Ectodermal cell (in vitro differentiated cells): ENCODE measurements around the gene VWA3A.
"Not testable (repeated sequence)": the region's sequence is repeated elsewhere in the genome, so short reads cannot be mapped to it uniquely, and the experiment has no call there.

ENCODE experiments used
- H3K27ac ChIP-seq: 2 replicates; pipeline ENCODE4 v1.7.0; 2013; ENCODE audit warnings: mild to moderate bottlenecking, low read depth, low read length; ENCODE audit not compliant: insufficient read depth, poor library complexity, severe bottlenecking
- H3K27me3 ChIP-seq: 2 replicates; pipeline ENCODE4 v1.7.0; 2013; ENCODE audit warnings: mild to moderate bottlenecking, low read length; ENCODE audit not compliant: insufficient read depth, control insufficient read depth, poor library complexity, severe bottlenecking
- H3K36me3 ChIP-seq: one replicate; pipeline ENCODE4 v1.7.0; 2013; ENCODE audit warnings: low read length; ENCODE audit not compliant: control insufficient read depth, insufficient read depth
- H3K4me1 ChIP-seq: one replicate; pipeline ENCODE4 v1.7.0; 2013; ENCODE audit warnings: low read length; ENCODE audit not compliant: control insufficient read depth, insufficient read depth
- H3K4me3 ChIP-seq: 2 replicates; pipeline ENCODE4 v1.7.0; 2013; ENCODE audit warnings: low read depth, low read length, control low read depth; ENCODE audit not compliant: insufficient read depth
- H3K9me3 ChIP-seq: 2 replicates; pipeline ENCODE4 v1.7.0; 2013; ENCODE audit warnings: mild to moderate bottlenecking, low read length, moderate library complexity; ENCODE audit not compliant: control insufficient read depth
- WGBS, 2 experiments: methylation state at CpG; one replicate each; pipeline ENCODE4 v1.1.7; 2013; ENCODE audit warnings: missing lambda C conversion rate in 2 of 2; 5-methylcytosine and 5-hydroxymethylcytosine counted together

Gene VWA3A

GRCh38 chr16:22190776-22191531 is 98.6 kb downstream of the VWA3A start:
- WGBS, 2 experiments = 0% methylated on average over 43 of the region's 43 CpGs
- H3K27me3 ChIP-seq = peaks cover 14% of the 10 kb centered on the region
- H3K4me3 ChIP-seq = peak overlapping the region; percentile 60
- no peak overlapping the region for H3K27ac ChIP-seq
- no peaks in the 10 kb centered on the region for H3K4me1 ChIP-seq
- H3K36me3 ChIP-seq = no peaks in the 10 kb centered on the region
- no peaks in the 10 kb centered on the region for H3K9me3 ChIP-seq

GRCh38 chr16:22191532-22192260 is 99.4 kb downstream of the VWA3A start:
- Histone ChIP-seq H3K9me3 (no peaks in the 10 kb centered on the region), H3K4me3 (peak overlapping the region; percentile 60), H3K27me3 (peaks cover 14% of the 10 kb centered on the region), H3K27ac (no peak overlapping the region), H3K4me1 (no peaks in the 10 kb centered on the region), H3K36me3 (no peaks in the 10 kb centered on the region)
- WGBS, 2 experiments = 51 to 54% methylated on average over 9 of the region's 9 CpGs

GRCh38 chr16:22192261-22193062 is 100.1 kb downstream of the VWA3A start:
- 81 to 84% methylated on average over 15 to 16 of the region's 16 CpGs for WGBS, 2 experiments
- no peaks in the 10 kb centered on the region for H3K4me1 ChIP-seq
- no peak overlapping the region for H3K27ac ChIP-seq
- H3K9me3 ChIP-seq = no peaks in the 10 kb centered on the region
- no peak overlapping the region for H3K4me3 ChIP-seq
- H3K27me3 ChIP-seq = peaks cover 14% of the 10 kb centered on the region
- H3K36me3 ChIP-seq = no peaks in the 10 kb centered on the region

DNA sequence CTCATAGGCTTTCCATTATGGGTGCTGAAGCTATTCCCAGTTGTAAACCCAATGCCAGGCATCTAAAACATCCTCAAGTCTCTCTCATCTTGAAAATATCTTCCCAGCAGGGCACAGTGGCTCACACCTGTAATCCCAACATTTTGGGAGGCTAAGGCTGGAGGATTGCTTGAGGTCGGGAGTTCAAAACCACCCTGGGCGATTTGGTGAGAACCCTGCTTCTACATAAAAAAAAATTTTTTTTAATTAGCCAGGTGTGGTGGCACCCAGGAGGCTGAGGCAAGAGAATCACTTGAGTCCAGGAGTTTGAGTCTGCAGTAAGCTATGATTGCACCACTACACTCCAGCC is 100.7 kb downstream of the VWA3A start:
- H3K27ac ChIP-seq = no peak overlapping the region
- no peak overlapping the region for H3K4me3 ChIP-seq
- 79 to 80% methylated on average over 2 of the region's 2 CpGs for WGBS, 2 experiments
- peaks cover 14% of the 10 kb centered on the region for H3K27me3 ChIP-seq
- H3K36me3 ChIP-seq = no peaks in the 10 kb centered on the region
- H3K9me3 ChIP-seq = no peaks in the 10 kb centered on the region
- H3K4me1 ChIP-seq = no peaks in the 10 kb centered on the region

GRCh38 chr16:22194707-22195444 is 102.5 kb downstream of the VWA3A start:
- Histone ChIP-seq H3K4me1 (no peaks in the 10 kb centered on the region), H3K9me3 (no peaks in the 10 kb centered on the region), H3K27me3 (peaks cover 3% of the 10 kb centered on the region), H3K4me3 (no peak overlapping the region), H3K36me3 (no peaks in the 10 kb centered on the region), H3K27ac (no peak overlapping the region)
- 88 to 95% methylated on average over 9 of the region's 9 CpGs for WGBS, 2 experiments

GRCh38 chr16:22195445-22195694 is 103.0 kb downstream of the VWA3A start:
- Histone ChIP-seq H3K9me3 (no peaks in the 10 kb centered on the region), H3K4me3 (peak overlapping the region; percentile 71), H3K36me3 (no peaks in the 10 kb centered on the region), H3K4me1 (no peaks in the 10 kb centered on the region), H3K27ac (no peak overlapping the region), H3K27me3 (no peaks in the 10 kb centered on the region)

DNA sequence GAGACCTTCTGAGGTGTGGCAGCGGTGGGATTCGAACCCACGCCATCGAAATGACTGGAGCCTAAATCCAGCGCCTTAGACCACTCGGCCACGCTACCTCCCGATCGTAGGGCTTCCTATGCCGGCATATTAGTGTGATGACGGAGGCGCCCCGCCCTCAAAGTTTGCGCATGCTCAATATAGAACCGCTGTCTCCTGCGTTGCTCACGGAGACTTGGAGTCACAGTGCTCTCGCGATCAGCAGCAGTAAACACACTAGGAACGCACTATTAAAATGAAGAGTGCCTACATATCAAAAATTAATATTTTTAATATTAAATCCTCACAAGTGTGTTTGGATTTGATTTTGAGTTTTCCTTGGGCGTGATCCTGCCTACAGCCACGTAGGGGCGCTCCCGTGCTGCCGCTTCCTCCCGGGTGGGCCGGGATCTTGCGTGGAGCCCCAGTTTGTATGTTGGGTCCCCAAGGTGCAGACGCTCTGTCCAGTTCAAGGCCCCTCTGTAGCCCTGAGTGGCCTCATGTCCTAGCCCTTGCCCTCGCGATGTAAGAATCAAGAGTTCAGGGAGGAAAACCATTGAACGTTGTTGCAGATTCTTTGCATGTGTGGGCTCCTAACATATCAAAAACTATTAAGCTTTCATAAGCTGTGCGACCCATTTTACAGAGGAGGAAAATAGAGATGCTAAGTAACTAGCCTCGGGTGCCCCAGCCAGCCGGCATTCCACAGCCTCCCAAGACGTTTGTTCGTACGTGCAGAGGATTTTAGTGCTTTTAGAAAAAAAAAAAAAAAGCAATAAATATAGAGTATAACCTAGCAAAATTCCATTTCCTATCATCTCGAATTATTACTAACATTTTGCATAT is 103.6 kb downstream of the VWA3A start:
- peak overlapping the region; percentile 71 for H3K4me3 ChIP-seq
- no peaks in the 10 kb centered on the region for H3K36me3 ChIP-seq
- H3K9me3 ChIP-seq = no peaks in the 10 kb centered on the region
- no peaks in the 10 kb centered on the region for H3K4me1 ChIP-seq
- no peaks in the 10 kb centered on the region for H3K27me3 ChIP-seq
- no peak overlapping the region for H3K27ac ChIP-seq
- 6 to 9% methylated on average over 35 to 37 of the region's 39 CpGs for WGBS, 2 experiments

GRCh38 chr16:22196559-22197168 is 104.3 kb downstream of the VWA3A start:
- not testable (repeated sequence) for H3K36me3 ChIP-seq, H3K4me1 ChIP-seq, H3K9me3 ChIP-seq, H3K27me3 ChIP-seq, H3K4me3 ChIP-seq, H3K27ac ChIP-seq
- WGBS, 2 experiments = 83% methylated on average over 20 of the region's 20 CpGs

- WGBS, 2 experiments = 87 to 88% methylated on average over 7 of the region's 7 CpGs
- no peaks in the 10 kb centered on the region for H3K4me1 ChIP-seq
- no peaks in the 10 kb centered on the region for H3K36me3 ChIP-seq
- no peaks in the 10 kb centered on the region for H3K27me3 ChIP-seq
- no peak overlapping the region for H3K27ac ChIP-seq
- H3K4me3 ChIP-seq = no peak overlapping the region
- H3K9me3 ChIP-seq = no peaks in the 10 kb centered on the region
These were observed 106.4 kb downstream of the VWA3A start for GRCh38 chr16:22198547-22199293.
